8988T (cell line): ENCODE data around the gene CD48.

Source experiments
- DNase-seq: peaks from one replicate; pipeline ENCODE4 v3.0.0; 2011

CD48 gene

DNA sequence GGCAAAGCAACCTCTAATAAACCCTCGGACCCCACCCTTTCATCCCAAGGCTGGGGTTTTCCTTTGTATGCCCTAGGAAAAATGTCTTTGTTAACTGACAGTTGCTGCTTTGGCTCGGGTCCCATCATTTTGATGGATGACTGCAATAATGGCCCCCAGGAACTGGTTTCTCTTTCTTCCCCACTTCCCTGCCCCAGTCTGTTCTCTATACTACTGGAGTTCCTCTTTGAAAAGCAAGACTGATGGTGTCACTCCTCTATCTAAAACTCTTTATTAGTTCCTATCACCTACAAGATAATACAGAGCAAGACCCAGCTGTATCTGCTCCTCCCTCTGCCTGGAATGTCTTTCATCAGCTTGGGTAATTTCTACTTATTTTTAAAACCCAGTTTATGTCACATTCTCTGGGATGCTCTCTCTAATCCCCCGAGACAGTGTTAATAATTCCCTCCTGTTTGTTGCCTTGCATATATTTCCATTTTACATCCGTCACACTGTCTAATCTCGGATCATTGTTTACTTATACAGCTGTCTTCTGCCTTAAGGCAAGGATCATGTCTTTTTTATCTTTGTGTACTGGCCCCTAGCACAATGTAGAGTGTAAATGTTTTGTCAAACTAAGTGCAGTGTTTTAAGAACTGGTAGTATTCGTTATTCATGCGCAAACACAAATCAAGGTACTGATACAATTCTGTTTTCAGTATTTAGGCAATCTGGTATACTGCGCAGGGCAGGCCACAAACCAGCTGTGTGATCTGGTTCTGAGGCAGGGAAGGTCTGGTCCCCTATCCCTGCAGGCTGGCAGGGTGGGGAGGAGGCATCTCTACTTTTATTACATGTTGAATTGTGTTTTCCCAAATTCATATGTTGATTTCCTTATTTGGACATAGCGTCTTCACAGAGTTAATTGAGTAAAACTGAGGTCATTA, 80.8 kb downstream of the CD48 start:
- no peak for DNase-seq

- no peak for DNase-seq
Measured at GRCh38 chr1:160629286-160630210, 82.1 kb downstream of the CD48 start.

DNA sequence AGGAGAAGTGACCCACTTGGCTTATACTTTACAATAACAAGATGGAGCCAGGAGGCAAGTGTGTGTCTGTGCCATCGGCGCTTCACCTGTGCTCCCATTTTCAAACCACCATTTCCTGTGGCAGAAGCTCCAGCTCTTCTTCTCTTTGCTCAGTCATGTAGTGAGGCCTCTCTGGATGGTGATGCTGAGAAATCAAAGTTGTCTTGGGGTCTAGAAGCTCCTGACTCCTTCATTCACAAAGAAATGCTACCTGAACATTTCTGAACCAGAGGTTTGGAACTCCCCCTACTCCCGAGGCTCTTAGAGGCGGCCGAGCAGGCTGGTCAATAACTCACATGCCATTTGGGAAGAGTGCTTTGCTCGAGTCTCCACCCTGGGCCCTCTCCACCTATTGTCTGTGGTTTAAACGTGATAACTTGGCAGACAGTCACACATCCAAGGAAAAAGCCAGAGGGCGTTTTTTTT, 82.8 kb downstream of the CD48 start:
- DNase-seq = no peak
